HG02588 (cell line): ENCODE results near the gene RNF112.

Experiments
- ATAC-seq: cut with Tn5 transposase; IDR thresholded peaks from one replicate; pipeline ENCODE4 v1.9.1; 2021; ENCODE audit warnings: mild to moderate bottlenecking, moderate library complexity; ENCODE audit not compliant: unreplicated experiment

Gene RNF112

GRCh38 chr17:19387921-19388521 lies 23.0 kb upstream of the RNF112 start:
- ATAC-seq, result no peak

- ATAC-seq, result no peak
These were observed 21.9 kb upstream of the RNF112 start for GRCh38 chr17:19388791-19389785.

- ATAC-seq, result no peak
These were observed 20.1 kb upstream of the RNF112 start for GRCh38 chr17:19390951-19391350.

GRCh38 chr17:19391432-19391831 lies 19.6 kb upstream of the RNF112 start:
- no peak for ATAC-seq

GRCh38 chr17:19392303-19392702 lies 18.7 kb upstream of the RNF112 start:
- ATAC-seq, result no peak

GRCh38 chr17:19397556-19398041 lies 13.4 kb upstream of the RNF112 start:
- ATAC-seq, result no peak

GRCh38 chr17:19398301-19399181 lies 12.5 kb upstream of the RNF112 start:
- no peak for ATAC-seq

- no peak for ATAC-seq
These were observed 11.1 kb upstream of the RNF112 start for GRCh38 chr17:19399750-19400450.

- no peak for ATAC-seq
These were observed 9.6 kb upstream of the RNF112 start for GRCh38 chr17:19401321-19402010.

GRCh38 chr17:19402171-19402570 lies 8.9 kb upstream of the RNF112 start:
- ATAC-seq, result no peak

GRCh38 chr17:19403021-19403420 lies 8.0 kb upstream of the RNF112 start:
- no peak for ATAC-seq

- ATAC-seq, result no peak
These were observed 6.8 kb upstream of the RNF112 start for GRCh38 chr17:19404264-19404663.

GRCh38 chr17:19405114-19405513 lies 5.9 kb upstream of the RNF112 start:
- no peak for ATAC-seq

GRCh38 chr17:19407601-19408345 lies 3.3 kb upstream of the RNF112 start:
- ATAC-seq, result no peak

- no peak for ATAC-seq
These were observed 2.7 kb upstream of the RNF112 start for GRCh38 chr17:19408346-19408710.

GRCh38 chr17:19409066-19409465 lies 2.0 kb upstream of the RNF112 start:
- ATAC-seq, result no peak

GRCh38 chr17:19409509-19409908 lies 1.5 kb upstream of the RNF112 start:
- ATAC-seq, result no peak

- no peak for ATAC-seq
These were observed 941 bp upstream of the RNF112 start for GRCh38 chr17:19410091-19410490.

GRCh38 chr17:19411631-19412030 lies 599 bp downstream of the RNF112 start:
- no peak for ATAC-seq
